ENCODE measurements around the gene SIM2.

- TF ChIP-seq POLR2AphosphoS5 (IDR thresholded peaks at IDR 0.05; ENCODE audit: low read depth, low read length) (no peak), REST (IDR thresholded peaks at IDR 0.05; ENCODE audit: insufficient read depth in 1 of 2, low read depth in 2 of 2, low read length in 2 of 2) (no peak), TAF1 (IDR thresholded peaks at IDR 0.05; ENCODE audit: borderline replicate concordance, insufficient read depth, low read length) (no peak), SIN3A (IDR thresholded peaks at IDR 0.05; ENCODE audit: borderline replicate concordance, insufficient read depth, low read length) (no peak)
These were observed 30.5 kb downstream of the SIM2 start for GRCh38 chr21:36729310-36729970.

Measured in PFSK-1 (cell line).